Measurements from ENCODE around the gene ALDH7A1. TPM values are rescaled to one million over a fixed set of nuclear protein-coding genes. Genes with fewer than 3 reads are reported as not detected.

The ALDH7A1 gene
- total RNA-seq, 1 donor from 2014 or later = 128 TPM

DNA sequence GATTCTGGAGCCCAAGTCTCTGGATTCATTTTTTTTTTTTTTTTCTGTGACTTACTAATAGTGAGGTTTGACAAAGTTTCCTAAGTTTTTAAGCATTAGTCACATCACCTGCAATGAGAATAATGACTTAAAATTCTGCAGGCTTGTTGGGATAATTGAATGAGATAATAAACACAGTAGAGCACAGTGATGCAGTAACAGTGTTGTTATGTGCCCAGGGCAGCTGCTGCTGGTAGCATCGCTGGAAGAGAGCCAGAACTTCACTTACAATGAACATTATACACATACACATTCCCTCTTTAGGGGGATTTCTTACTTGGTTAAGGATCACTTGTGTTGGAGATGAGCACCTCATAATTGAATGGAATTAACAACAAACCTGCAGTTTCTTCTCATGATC lies 78.9 kb downstream of the ALDH7A1 start:
- H3K4me2 ChIP-seq = no peak overlapping the region
- peaks cover 6% of the 10 kb centered on the region for H3F3A ChIP-seq (ENCODE audit: low read depth)
- no peak overlapping the region for H3K9ac ChIP-seq
- no peaks in the 10 kb centered on the region for H3K79me2 ChIP-seq (ENCODE audit: low read depth)
- peak overlapping the region; percentile 54 for H2AFZ ChIP-seq (replicated peaks)
- no peaks in the 10 kb centered on the region for H3K36me3 ChIP-seq
- no peaks in the 10 kb centered on the region for H3K27me3 ChIP-seq
- no peaks in the 10 kb centered on the region for H3K9me3 ChIP-seq (ENCODE audit: low read depth)
- H3K4me1 ChIP-seq = peaks cover 8% of the 10 kb centered on the region
- H3K9me3 Mint-ChIP-seq = peaks cover 4% of the 10 kb centered on the region
- H3K4me3 Mint-ChIP-seq = no peak overlapping the region
- no peaks in the 10 kb centered on the region for H4K20me1 ChIP-seq (ENCODE audit: low read depth)
- H3K27ac Mint-ChIP-seq = no peak overlapping the region
- DNase-seq (ENCODE audit: low spot score) = no peak
- H3K27ac ChIP-seq = no peak overlapping the region
- H3K27me3 Mint-ChIP-seq (ENCODE audit: insufficient read depth, low read depth) = peaks cover 6% of the 10 kb centered on the region
- H3K36me3 Mint-ChIP-seq = no peaks in the 10 kb centered on the region
- TF ChIP-seq CTCF (IDR thresholded peaks at IDR 0.05) = no peak
- TF ChIP-seq EZH2 (IDR thresholded peaks at IDR 0.05) = no peak
- TF ChIP-seq EZH2phosphoT487 (IDR thresholded peaks at IDR 0.05) = no peak
- H3K4me1 Mint-ChIP-seq = peaks cover 37% of the 10 kb centered on the region
- H3K4me3 ChIP-seq = no peak overlapping the region

DNA sequence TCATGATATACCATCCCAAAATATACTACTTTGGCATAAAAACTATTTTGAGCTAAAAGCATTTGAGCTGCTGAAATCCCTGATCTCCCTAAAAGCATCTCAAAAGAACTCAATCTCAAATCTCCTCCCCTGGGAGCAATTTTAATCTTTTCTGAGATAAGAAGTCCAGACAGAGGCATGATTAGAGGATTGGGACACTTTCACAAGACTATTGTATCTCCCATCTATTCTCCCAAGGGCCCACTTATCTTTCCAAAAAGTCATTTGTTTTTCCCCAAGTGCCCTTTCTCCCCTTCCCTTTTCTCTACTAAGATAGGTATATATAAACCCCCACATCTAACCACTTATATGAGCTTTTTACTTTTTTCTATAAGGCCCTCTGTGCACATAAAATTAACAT lies 79.7 kb downstream of the ALDH7A1 start:
- peaks cover 35% of the 10 kb centered on the region for H3K4me1 Mint-ChIP-seq
- H2AFZ ChIP-seq (replicated peaks) = no peak overlapping the region
- H3K4me3 ChIP-seq = no peak overlapping the region
- H3K4me1 ChIP-seq = peaks cover 7% of the 10 kb centered on the region
- no peak overlapping the region for H3K27ac ChIP-seq
- no peak overlapping the region for H3K4me3 Mint-ChIP-seq
- H3K9ac ChIP-seq = no peak overlapping the region
- no peak overlapping the region for H3K27ac Mint-ChIP-seq
- peaks cover 4% of the 10 kb centered on the region for H3K9me3 Mint-ChIP-seq
- H4K20me1 ChIP-seq (ENCODE audit: low read depth) = no peaks in the 10 kb centered on the region
- no peaks in the 10 kb centered on the region for H3K9me3 ChIP-seq (ENCODE audit: low read depth)
- peaks cover 6% of the 10 kb centered on the region for H3F3A ChIP-seq (ENCODE audit: low read depth)
- DNase-seq (ENCODE audit: low spot score) = no peak
- H3K36me3 ChIP-seq = no peaks in the 10 kb centered on the region
- no peak for TF ChIP-seq EZH2 (IDR thresholded peaks at IDR 0.05)
- TF ChIP-seq EZH2phosphoT487 (IDR thresholded peaks at IDR 0.05) = no peak
- TF ChIP-seq CTCF (IDR thresholded peaks at IDR 0.05) = no peak
- no peaks in the 10 kb centered on the region for H3K79me2 ChIP-seq (ENCODE audit: low read depth)
- H3K4me2 ChIP-seq = no peak overlapping the region
- H3K27me3 ChIP-seq = no peaks in the 10 kb centered on the region
- H3K36me3 Mint-ChIP-seq = no peaks in the 10 kb centered on the region
- peaks cover 6% of the 10 kb centered on the region for H3K27me3 Mint-ChIP-seq (ENCODE audit: insufficient read depth, low read depth)

GRCh38 chr5:126514558-126515141 lies 80.4 kb downstream of the ALDH7A1 start:
- Histone ChIP-seq H2AFZ (replicated peaks) (no peak overlapping the region), H3K27me3 (no peaks in the 10 kb centered on the region), H3K4me3 (no peak overlapping the region), H3K36me3 (no peaks in the 10 kb centered on the region), H3K27ac (no peak overlapping the region), H4K20me1 (ENCODE audit: low read depth) (no peaks in the 10 kb centered on the region), H3K9ac (no peak overlapping the region), H3K79me2 (ENCODE audit: low read depth) (no peaks in the 10 kb centered on the region), H3K4me1 (peaks cover under 1% of the 10 kb centered on the region), H3K9me3 (ENCODE audit: low read depth) (no peaks in the 10 kb centered on the region), H3F3A (ENCODE audit: low read depth) (peaks cover 2% of the 10 kb centered on the region), H3K4me2 (no peak overlapping the region)
- Mint-ChIP-seq H3K9me3 (peaks cover 4% of the 10 kb centered on the region), H3K27me3 (ENCODE audit: insufficient read depth, low read depth) (peaks cover 9% of the 10 kb centered on the region), H3K27ac (no peak overlapping the region), H3K4me3 (no peak overlapping the region), H3K36me3 (no peaks in the 10 kb centered on the region), H3K4me1 (peaks cover 29% of the 10 kb centered on the region)
- TF ChIP-seq CTCF (IDR thresholded peaks at IDR 0.05) = no peak
- TF ChIP-seq EZH2 (IDR thresholded peaks at IDR 0.05) = no peak
- TF ChIP-seq EZH2phosphoT487 (IDR thresholded peaks at IDR 0.05) = no peak
- no peak for DNase-seq (ENCODE audit: low spot score)

Measured in neural progenitor cell (in vitro differentiated cells).